ENCODE results near the gene TMEM244. TPM values are rescaled to one million over a fixed set of nuclear protein-coding genes. Genes with fewer than 3 reads are reported as not detected.

The TMEM244 gene
- total and polyA plus RNA-seq, 2 donors (not counting 3 experiments of a cell fraction or from before 2014, with no cell fraction given) = not detected

DNA sequence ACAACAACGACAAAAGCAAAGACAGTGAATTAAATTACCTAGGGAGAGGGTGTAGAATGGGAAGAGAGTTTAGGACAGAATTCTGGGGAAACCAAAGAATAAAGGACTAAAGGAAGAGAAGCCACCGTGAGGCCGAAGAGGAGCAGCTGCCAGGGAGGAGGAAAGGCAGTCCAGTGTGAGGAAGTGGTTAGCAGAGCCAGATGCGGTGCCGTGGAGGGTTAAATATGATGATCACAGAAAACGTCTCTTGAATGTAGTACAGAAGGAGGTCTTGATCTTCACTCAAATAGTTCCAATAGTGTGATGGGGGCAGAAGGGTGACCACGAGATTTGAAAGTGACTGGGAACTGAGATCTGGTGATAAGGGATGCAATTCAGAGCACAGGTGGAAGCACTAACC is 67.7 kb downstream of the TMEM244 start:
- Histone ChIP-seq H3K27me3 (ENCODE audit: control insufficient read depth in 2 of 2, insufficient read depth in 2 of 2, low read length in 2 of 2) (peaks cover 5 to 9% of the 10 kb centered on the region in 2 experiments), H4K20me1 (replicated peaks; ENCODE audit: control insufficient read depth, extremely low read depth, insufficient read depth, low read length) (no peaks in the 10 kb centered on the region), H3K36me3 (ENCODE audit: control insufficient read depth in 2 of 2, extremely low read depth in 1 of 2, insufficient read depth in 2 of 2, low read length in 2 of 2) (no peaks in the 10 kb centered on the region), H3K4me1 (ENCODE audit: control insufficient read depth, extremely low read depth, insufficient read depth, low read length) (no peaks in the 10 kb centered on the region), H3K79me2 (ENCODE audit: control insufficient read depth, insufficient read depth, low read length) (no peaks in the 10 kb centered on the region), H3K4me2 (ENCODE audit: insufficient read depth, low read length) (no peak overlapping the region), H3K9ac (replicated peaks; ENCODE audit: extremely low read depth, insufficient read depth, low read length) (no peak overlapping the region), H3K9me3 (replicated peaks; ENCODE audit: control insufficient read depth, insufficient read depth, low read length) (no peaks in the 10 kb centered on the region), H3K27ac (ENCODE audit: insufficient read depth, low read depth, low read length) (no peak overlapping the region), H2AFZ (ENCODE audit: low read depth, low read length) (no peak overlapping the region), H3K4me3 (replicated peaks in 1 of 3; ENCODE audit: insufficient read depth in 1 of 3, low read depth in 1 of 3, low read length in 3 of 3) (no peak overlapping the region), H3K9me1 (replicated peaks; ENCODE audit: control insufficient read depth, extremely low read depth, insufficient read depth, low read length) (no peaks in the 10 kb centered on the region)
- ChIA-PET POLR2A (no interaction called here), CTCF (interaction anchor here (1.4 to 2.5 kb wide), 2 partner anchors 11 to 18 kb away, joined by 3 to 8 read pairs; no protein-coding TSS in a partner anchor)
- dilution Hi-C loops (cut with MboI; ENCODE audit: extremely low pct_ligation_motif_present, low sequenced_read_pairs) = no loop called here
- no peak for DNase-seq (ENCODE audit: low read depth, low spot score)
- TF ChIP-seq EZH2 (IDR thresholded peaks at IDR 0.05; ENCODE audit: borderline replicate concordance, low read depth, low read length, severe bottlenecking) = no peak
- TF ChIP-seq, protein P1, sequence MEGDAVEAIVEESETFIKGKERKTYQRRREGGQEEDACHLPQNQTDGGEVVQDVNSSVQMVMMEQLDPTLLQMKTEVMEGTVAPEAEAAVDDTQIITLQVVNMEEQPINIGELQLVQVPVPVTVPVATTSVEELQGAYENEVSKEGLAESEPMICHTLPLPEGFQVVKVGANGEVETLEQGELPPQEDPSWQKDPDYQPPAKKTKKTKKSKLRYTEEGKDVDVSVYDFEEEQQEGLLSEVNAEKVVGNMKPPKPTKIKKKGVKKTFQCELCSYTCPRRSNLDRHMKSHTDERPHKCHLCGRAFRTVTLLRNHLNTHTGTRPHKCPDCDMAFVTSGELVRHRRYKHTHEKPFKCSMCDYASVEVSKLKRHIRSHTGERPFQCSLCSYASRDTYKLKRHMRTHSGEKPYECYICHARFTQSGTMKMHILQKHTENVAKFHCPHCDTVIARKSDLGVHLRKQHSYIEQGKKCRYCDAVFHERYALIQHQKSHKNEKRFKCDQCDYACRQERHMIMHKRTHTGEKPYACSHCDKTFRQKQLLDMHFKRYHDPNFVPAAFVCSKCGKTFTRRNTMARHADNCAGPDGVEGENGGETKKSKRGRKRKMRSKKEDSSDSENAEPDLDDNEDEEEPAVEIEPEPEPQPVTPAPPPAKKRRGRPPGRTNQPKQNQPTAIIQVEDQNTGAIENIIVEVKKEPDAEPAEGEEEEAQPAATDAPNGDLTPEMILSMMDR (IDR thresholded peaks at IDR 0.05; ENCODE audit: extremely low read depth in 1 of 2, insufficient read depth in 1 of 2, low read depth in 1 of 2, low read length in 2 of 2) = no peak
- no peak for TF ChIP-seq POLR2A (IDR thresholded peaks at IDR 0.05; ENCODE audit: low read depth, low read length)
- TF ChIP-seq POLR2AphosphoS5 (IDR thresholded peaks at IDR 0.05; ENCODE audit: insufficient read depth, low read depth, low read length) = no peak
- no peak for TF ChIP-seq FOS (IDR thresholded peaks at IDR 0.05; ENCODE audit: borderline replicate concordance, insufficient read depth, low read length)
- TF ChIP-seq, protein P2, sequence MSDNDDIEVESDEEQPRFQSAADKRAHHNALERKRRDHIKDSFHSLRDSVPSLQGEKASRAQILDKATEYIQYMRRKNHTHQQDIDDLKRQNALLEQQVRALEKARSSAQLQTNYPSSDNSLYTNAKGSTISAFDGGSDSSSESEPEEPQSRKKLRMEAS (IDR thresholded peaks at IDR 0.05; ENCODE audit: insufficient read depth, insufficient read length) = no peak
- TF ChIP-seq GATA2 (IDR thresholded peaks at IDR 0.05; ENCODE audit: insufficient read depth, insufficient read length, low read depth, low read length) = no peak
- no peak for TF ChIP-seq MYC (IDR thresholded peaks at IDR 0.05; ENCODE audit: low read depth, low read length)
- TF ChIP-seq JUN (IDR thresholded peaks at IDR 0.05; ENCODE audit: borderline replicate concordance, insufficient read depth, insufficient read length, low read depth) = no peak
- intact Hi-C loops (cut with micrococcal nuclease) = no loop called here
- BruUV-seq (replicated peaks) = no TSS peak
- FAIRE-seq = no peak

Data from endothelial cell of umbilical vein (primary cell).